Cardiac fibroblast (primary cell): ENCODE measurements around the gene ZDHHC3.
A peak's percentile ranks its signal among the peaks of the same experiment; 100 is the strongest.

Experiments used
- DNase-seq, 2 donors: peaks; one replicate each; pipeline versions ENCODE4 v3.0.0 to v3.0.0-alpha.2; 2010; ENCODE audit warnings: low read depth in 2 of 2
- H3K4me3 ChIP-seq, 2 donors: replicated peaks in 1 of 2; 1 replicate in 1 of 2; 2 replicates in 1 of 2; pipeline ENCODE4 v1.5.1; 2011; ENCODE audit warnings: low read depth in 2 of 2, low read length in 2 of 2, mild to moderate bottlenecking in 2 of 2, moderate library complexity in 1 of 2
- CTCF ChIP-seq: IDR thresholded peaks from one replicate; pipeline ENCODE4 v1.5.1; 2011; ENCODE audit warnings: low read depth, mild to moderate bottlenecking, low read length, inconsistent platforms

Gene ZDHHC3

GRCh38 chr3:44976002-44976815 is at the start of gene ZDHHC3, which contains the start of gene EXOSC7:
Gene ZDHHC3, minus strand, starts transcription at chr3:44976174. Its CDS starts 16,738 bp downstream, at chr3:44959436.
Gene EXOSC7, plus strand, starts transcription at chr3:44976244. Its CDS starts 34 bp downstream, at chr3:44976278.
- peak; percentile 87 to 88 for DNase-seq
- H3K4me3 ChIP-seq: peak within 1 kb of the TSS; percentile 92 to 95
- no peak for TF ChIP-seq CTCF

- H3K4me3 ChIP-seq: no peak overlapping the region
- DNase-seq: no peak
- TF ChIP-seq CTCF: no peak
These were observed 48.7 kb upstream of the ZDHHC3 start for GRCh38 chr3:45024542-45025255.

GRCh38 chr3:45023675-45024074 is 47.7 kb upstream of the ZDHHC3 start:
- TF ChIP-seq CTCF: no peak
- DNase-seq: no peak
- no peak overlapping the region for H3K4me3 ChIP-seq

- peak; percentile 19 to 67 for DNase-seq
- no peak for TF ChIP-seq CTCF
- no peak overlapping the region for H3K4me3 ChIP-seq
These were observed 45.7 kb upstream of the ZDHHC3 start for GRCh38 chr3:45021524-45022297.

GRCh38 chr3:45020534-45020933 is 44.6 kb upstream of the ZDHHC3 start:
- no peak for TF ChIP-seq CTCF
- DNase-seq: no peak
- no peak overlapping the region for H3K4me3 ChIP-seq

GRCh38 chr3:45017821-45018220 is 41.8 kb upstream of the ZDHHC3 start:
- no peak for DNase-seq
- H3K4me3 ChIP-seq: no peak overlapping the region
- no peak for TF ChIP-seq CTCF
